Esophagus muscularis mucosa (tissue), 4 donors: ENCODE results near the gene ATP1A2. TPM values are rescaled to one million over a fixed set of nuclear protein-coding genes. Genes with fewer than 3 reads are reported as not detected.
"Not testable (repeated sequence)": the region's sequence is repeated elsewhere in the genome, so short reads cannot be mapped to it uniquely, and the experiment has no call there.

Source experiments
- DNase-seq: peaks from one replicate; pipeline ENCODE4 v3.0.0-alpha.2; 2017; ENCODE audit errors: extremely low spot score
- H3K27ac ChIP-seq, 4 donors: fragments of 200-600 bp; sonication (generic); replicated peaks in 1 of 4; 1 replicate in 3 of 4; 2 replicates in 1 of 4; pipeline ENCODE4 v1.5.1; 2016 to 2019; ENCODE audit warnings: mild to moderate bottlenecking in 1 of 4
- H3K27me3 ChIP-seq, 4 donors: fragments of 200-600 bp; sonication (generic); one replicate each; pipeline versions ENCODE4 v1.5.1 to v1.6.0; 2016 to 2019
- H3K36me3 ChIP-seq, 4 donors: fragments of 200-600 bp; sonication (generic); one replicate each; pipeline ENCODE4 v1.5.1; 2016 to 2019
- H3K4me1 ChIP-seq, 4 donors: fragments of 200-600 bp; sonication (generic); one replicate each; pipeline ENCODE4 v1.5.1; 2016 to 2019
- H3K4me3 ChIP-seq, 4 donors: fragments of 200-600 bp; sonication (generic); 1 replicate in 2 of 4; 2 replicates in 2 of 4; pipeline ENCODE4 v1.5.1; 2016 to 2019; ENCODE audit warnings: mild to moderate bottlenecking in 4 of 4, moderate library complexity in 1 of 4
- H3K9me3 ChIP-seq, 4 donors: fragments of 200-600 bp; sonication (generic); 1 replicate in 3 of 4; 2 replicates in 1 of 4; pipeline ENCODE4 v1.5.1; 2016 to 2019
- CTCF ChIP-seq, 3 experiments: fragments of 200-600 bp in 2 of 3; fragments of 450-650 bp in 1 of 3; sonication (generic) in 2 of 3; IDR thresholded peaks; one replicate each; pipeline ENCODE4 v1.5.1; 2017 to 2019; ENCODE audit warnings: antibody characterized with exemption in 3 of 3, mild to moderate bottlenecking in 2 of 3, moderate library complexity in 1 of 3
- EP300 ChIP-seq: sonication (generic); formaldehyde crosslinking; IDR thresholded peaks from one replicate; pipeline ENCODE4 v1.6.1; 2017; ENCODE audit warnings: antibody characterized with exemption
- POLR2A ChIP-seq: fragments of 450-650 bp; IDR thresholded peaks from one replicate; pipeline ENCODE4 v1.6.1; 2017; ENCODE audit warnings: antibody characterized with exemption, moderate library complexity, mild to moderate bottlenecking, low read depth
- POLR2AphosphoS5 ChIP-seq, 2 donors: sonication (generic); formaldehyde crosslinking; IDR thresholded peaks; one replicate each; pipeline ENCODE4 v1.6.1; 2017; ENCODE audit warnings: antibody characterized with exemption in 2 of 2
- WGBS: methylation state at CpG from one replicate; pipeline ENCODE4 v1.1.5; 2018; 5-methylcytosine and 5-hydroxymethylcytosine counted together
- intact Hi-C: fragments of 100-400 bp; cut with DNase I; formaldehyde crosslinking; loops from one replicate; pipeline ENCODE4 v1.15.1; 2023
- total RNA-seq, 4 donors: library from RNA; depleted of rRNA; stranded (reverse); fragments of >200 nt; gene quantifications; one replicate each; pipeline versions ENCODE4 v1.1.0 to v1.2.1, GENCODE V29; 2016

ATP1A2 gene
- total RNA-seq, 4 donors from 2014 or later, result 101 to 214 (median 130) TPM

GRCh38 chr1:160122978-160123495 lies 7.5 kb downstream of the ATP1A2 start:
- peaks cover 62 to 99% (median 83%) of the 10 kb centered on the region in 4 donors for H3K4me1 ChIP-seq
- H3K9me3 ChIP-seq, result no peaks in the 10 kb centered on the region
- peak overlapping the region; percentile 71 to 87 (median 84) for H3K27ac ChIP-seq
- intact Hi-C loops, result no loop called here
- H3K4me3 ChIP-seq, result no peak overlapping the region
- no peak for TF ChIP-seq EP300
- TF ChIP-seq POLR2A, result no peak
- no peak for TF ChIP-seq POLR2AphosphoS5 (IDR thresholded peaks at IDR 0.05)
- TF ChIP-seq CTCF (IDR thresholded peaks at IDR 0.05), result no peak
- H3K27me3 ChIP-seq, result no peaks in the 10 kb centered on the region
- no peak for DNase-seq
- H3K36me3 ChIP-seq, result peaks cover 9 to 65% (median 58%) of the 10 kb centered on the region in 4 donors
- WGBS, result 89% methylated on average over 16 of the region's 16 CpGs

- peaks cover 61 to 99% (median 81%) of the 10 kb centered on the region in 4 donors for H3K4me1 ChIP-seq
- no peak for DNase-seq
- no peak overlapping the region for H3K4me3 ChIP-seq
- no peaks in the 10 kb centered on the region for H3K27me3 ChIP-seq
- TF ChIP-seq CTCF (IDR thresholded peaks at IDR 0.05) (no peak), EP300 (no peak), POLR2A (no peak), POLR2AphosphoS5 (IDR thresholded peaks at IDR 0.05) (no peak)
- H3K27ac ChIP-seq, result peak overlapping the region; percentile 71 to 87 (median 84)
- intact Hi-C loops, result no loop called here
- peaks cover 11 to 72% (median 63%) of the 10 kb centered on the region in 4 donors for H3K36me3 ChIP-seq
- no peaks in the 10 kb centered on the region for H3K9me3 ChIP-seq
These were observed 8.2 kb downstream of the ATP1A2 start for GRCh38 chr1:160123726-160124125.

GRCh38 chr1:160124705-160125478 lies 9.3 kb downstream of the ATP1A2 start:
- Histone ChIP-seq H3K4me1 (peaks cover 61 to 99% (median 79%) of the 10 kb centered on the region in 4 donors), H3K9me3 (no peaks in the 10 kb centered on the region), H3K27ac (peak overlapping the region; percentile 83 to 87 (median 85)), H3K27me3 (no peaks in the 10 kb centered on the region), H3K4me3 (no peak overlapping the region), H3K36me3 (peaks cover 23 to 84% (median 75%) of the 10 kb centered on the region in 4 donors)
- TF ChIP-seq CTCF (IDR thresholded peaks at IDR 0.05), result peak in 2 of 3 experiments; percentile 38 to 43
- peak in 1 of 2 donors; percentile 91 for TF ChIP-seq POLR2AphosphoS5 (IDR thresholded peaks at IDR 0.05)
- TF ChIP-seq EP300, result peak; percentile 76
- TF ChIP-seq POLR2A, result no peak
- no peak for DNase-seq
- intact Hi-C loops, result no loop called here
- 59% methylated on average over 8 of the region's 8 CpGs for WGBS

- intact Hi-C loops, result no loop called here
- Histone ChIP-seq H3K36me3 (peaks cover 32 to 91% (median 80%) of the 10 kb centered on the region in 4 donors), H3K27ac (peak overlapping the region; percentile 83 to 87 (median 85)), H3K27me3 (no peaks in the 10 kb centered on the region), H3K4me1 (peaks cover 69 to 99% (median 82%) of the 10 kb centered on the region in 4 donors), H3K4me3 (no peak overlapping the region), H3K9me3 (no peaks in the 10 kb centered on the region)
- WGBS, result 72% methylated on average over 1 of the region's 1 CpG
- TF ChIP-seq EP300 (no peak), CTCF (IDR thresholded peaks at IDR 0.05) (no peak)
- no peak for DNase-seq
These were observed 10.2 kb downstream of the ATP1A2 start for GRCh38 chr1:160125746-160126145.

- H3K4me3 ChIP-seq, DNase-seq, H3K27me3 ChIP-seq, intact Hi-C loops, H3K9me3 ChIP-seq: not testable (repeated sequence)
- peaks cover 70 to 99% (median 85%) of the 10 kb centered on the region in 4 donors for H3K4me1 ChIP-seq
- H3K27ac ChIP-seq, result peak overlapping the region; percentile 83 to 87 (median 85)
- H3K36me3 ChIP-seq, result peaks cover 34 to 86% (median 80%) of the 10 kb centered on the region in 4 donors
- WGBS, result 69% methylated on average over 4 of the region's 4 CpGs
These were observed 10.8 kb downstream of the ATP1A2 start for GRCh38 chr1:160126342-160126741.
